ENCODE data around the gene THSD8. TPM values are rescaled to one million over a fixed set of nuclear protein-coding genes. Genes with fewer than 3 reads are reported as not detected.
A peak's percentile ranks its signal among the peaks of the same experiment; 100 is the strongest.

The THSD8 gene
- total and polyA plus RNA-seq, 2 of the 8 experiments (the other 6 are each of a cell fraction or from before 2014, with no cell fraction given), result 8.2 to 42.3 TPM

DNA sequence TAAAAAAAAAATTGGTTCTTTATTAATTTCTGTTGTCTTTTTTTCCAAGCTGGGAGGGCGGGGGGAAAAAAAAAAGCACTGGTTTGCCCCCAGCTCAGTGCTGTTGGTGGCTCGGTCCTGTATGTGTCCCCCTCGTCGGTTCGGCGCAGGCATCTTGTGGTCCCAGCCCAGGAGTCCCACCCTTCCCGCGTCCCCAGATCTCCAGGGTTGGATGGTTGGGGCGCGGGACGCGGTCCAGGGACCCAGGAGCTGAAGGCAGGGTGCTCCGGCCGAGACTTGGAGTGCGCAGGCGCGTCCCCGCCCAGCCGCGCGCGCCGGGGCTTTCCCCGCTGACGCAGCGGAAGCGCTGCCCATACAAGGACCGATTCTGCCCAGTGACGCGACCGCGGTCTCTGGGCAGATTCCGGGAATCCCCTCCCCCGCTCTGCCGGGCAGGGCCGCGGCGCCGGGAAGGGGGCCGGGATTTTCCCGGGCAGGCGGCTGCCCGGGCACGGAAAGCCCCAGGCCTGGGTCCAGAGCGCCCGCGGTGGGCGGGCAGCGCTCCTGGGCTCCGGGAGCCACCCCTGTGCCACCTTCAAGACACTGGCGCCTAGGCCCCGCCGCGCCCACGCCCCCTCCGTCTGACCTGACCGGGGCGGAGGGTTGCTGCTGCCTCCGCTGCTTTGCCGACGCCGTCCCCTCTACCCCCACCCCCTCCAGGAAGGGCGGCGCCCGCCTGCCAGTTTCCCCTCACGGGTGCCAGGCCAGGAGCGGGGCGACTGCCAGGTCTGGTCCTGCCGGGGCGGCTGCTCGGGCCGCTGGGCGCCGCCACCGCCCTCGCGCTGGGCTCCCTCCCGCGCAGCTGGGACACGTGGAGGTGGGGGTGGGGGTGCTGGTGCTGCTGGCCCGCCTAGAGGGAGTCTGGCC is 8.3 kb upstream of the THSD8 start (continued):
- no peak for TF ChIP-seq CHD7 (IDR thresholded peaks at IDR 0.05; ENCODE audit: insufficient replicate concordance, low read length)
- peak; percentile 94 for TF ChIP-seq E2F6 (IDR thresholded peaks at IDR 0.05)
- TF ChIP-seq, protein P1, sequence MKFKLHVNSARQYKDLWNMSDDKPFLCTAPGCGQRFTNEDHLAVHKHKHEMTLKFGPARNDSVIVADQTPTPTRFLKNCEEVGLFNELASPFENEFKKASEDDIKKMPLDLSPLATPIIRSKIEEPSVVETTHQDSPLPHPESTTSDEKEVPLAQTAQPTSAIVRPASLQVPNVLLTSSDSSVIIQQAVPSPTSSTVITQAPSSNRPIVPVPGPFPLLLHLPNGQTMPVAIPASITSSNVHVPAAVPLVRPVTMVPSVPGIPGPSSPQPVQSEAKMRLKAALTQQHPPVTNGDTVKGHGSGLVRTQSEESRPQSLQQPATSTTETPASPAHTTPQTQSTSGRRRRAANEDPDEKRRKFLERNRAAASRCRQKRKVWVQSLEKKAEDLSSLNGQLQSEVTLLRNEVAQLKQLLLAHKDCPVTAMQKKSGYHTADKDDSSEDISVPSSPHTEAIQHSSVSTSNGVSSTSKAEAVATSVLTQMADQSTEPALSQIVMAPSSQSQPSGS (IDR thresholded peaks at IDR 0.05; ENCODE audit: low read length), result no peak
- no peak for TF ChIP-seq CBX5 (IDR thresholded peaks at IDR 0.05; ENCODE audit: low read depth, low read length)
- TF ChIP-seq SRF (IDR thresholded peaks at IDR 0.05; ENCODE audit: low read depth, low read length), result peak; percentile 100
- no peak for TF ChIP-seq NANOG (IDR thresholded peaks at IDR 0.05; ENCODE audit: insufficient read depth, low read depth, low read length, poor library complexity, severe bottlenecking)
- no peak for TF ChIP-seq POU5F1 (IDR thresholded peaks at IDR 0.05; ENCODE audit: low read depth, low read length)

Data from H1 (cell line).